K562 (cell line): ENCODE results near the gene BTN3A1. TPM values are rescaled to one million over a fixed set of nuclear protein-coding genes. Genes with fewer than 3 reads are reported as not detected.

ENCODE experiments used
- ATAC-seq: fragments of 200-7000 bp; cut with Tn5 transposase; 3 replicates; pipeline ENCODE4 v1.9.1; 2020; ENCODE audit warnings: moderate library complexity
- Bru-seq: library from RNA; stranded (reverse); fragments of 400-500 nt; gene quantifications from one replicate; lab custom pipeline; 2021; lab: Mats Ljungman, UMichigan
- BruChase-seq, 2 experiments: library from RNA; stranded (reverse); fragments of 400-500 nt; gene quantifications; one replicate each; lab custom pipeline; 2021; lab: Mats Ljungman, UMichigan
- BruUV-seq: library from RNA; stranded (reverse); fragments of 400-500 nt; replicated peaks from 2 replicates; lab custom pipeline; 2021; lab: Mats Ljungman, UMichigan
- CTCF ChIA-PET: fragments of 300-600 bp; formaldehyde crosslinking; extraction: SDS; loops from one replicate; lab custom pipeline; 2021; ENCODE audit warnings: low intra/inter-chr PET ratio; lab: Yijun Ruan, JAX
- POLR2A ChIA-PET: fragments of 300-600, 350-650 bp; sonication (Branson Sonifier 250); formaldehyde crosslinking; extraction: SDS; loops from one replicate; lab custom pipeline; 2021; ENCODE audit warnings: antibody characterized with exemption, inconsistent platforms; lab: Yijun Ruan, JAX
- DNase-seq, 4 experiments: peaks; one replicate each; pipeline versions ENCODE4 v3.0.0 to v3.0.0-alpha.2; 2011 to 2018; ENCODE audit warnings: low spot score in 3 of 4, mixed read lengths in 3 of 4; ENCODE audit errors: extremely low read depth in 1 of 4
- FAIRE-seq: peaks from 2 replicates; lab custom pipeline; 2011; peaks lifted over from hg19 to GRCh38; lab: Jason Lieb, UNC
- H2AFZ ChIP-seq: 2 replicates; pipeline ENCODE4 v1.6.0; 2011; ENCODE audit warnings: low read depth, low read length, control low read depth, inconsistent platforms
- H3K27ac ChIP-seq: fragments of 200-600 bp; 3 replicates; pipeline ENCODE4 v1.8.0; 2011; ENCODE audit warnings: low read depth, mild to moderate bottlenecking, control low read depth, inconsistent platforms, low read length, moderate library complexity, mixed read lengths; ENCODE audit errors: extremely low read depth
- H3K27me3 ChIP-seq, 2 experiments: fragments of 300-600 bp in 1 of 2; 2 replicates in 1 of 2; 3 replicates in 1 of 2; pipeline versions ENCODE4 v1.6.0 to v1.8.0; 2011; ENCODE audit warnings: inconsistent platforms in 2 of 2, low read length in 2 of 2, mild to moderate bottlenecking in 1 of 2, mixed read lengths in 1 of 2, moderate library complexity in 1 of 2; ENCODE audit not compliant: control insufficient read depth in 2 of 2, insufficient read depth in 2 of 2
- H3K36me3 ChIP-seq: fragments of 300-600 bp; 3 replicates; pipeline ENCODE4 v1.8.0; 2011; ENCODE audit warnings: mild to moderate bottlenecking, low read length, inconsistent platforms; ENCODE audit not compliant: control insufficient read depth, insufficient read depth
- H3K4me1 ChIP-seq, 2 experiments: fragments of 200-600 bp in 1 of 2; replicated peaks in 1 of 2; 2 replicates in 1 of 2; 3 replicates in 1 of 2; pipeline versions ENCODE4 v1.5.1 to v1.8.0; 2011; ENCODE audit warnings: inconsistent platforms in 2 of 2, low read length in 2 of 2, mild to moderate bottlenecking in 1 of 2, mixed read lengths in 1 of 2, moderate library complexity in 1 of 2; ENCODE audit not compliant: control insufficient read depth in 2 of 2, insufficient read depth in 2 of 2
- H3K4me2 ChIP-seq: 2 replicates; pipeline ENCODE4 v1.6.1; 2011; ENCODE audit warnings: low read length, control low read depth, inconsistent platforms, mixed read lengths; ENCODE audit not compliant: insufficient read depth
- H3K4me3 ChIP-seq: fragments of 200-600 bp; sonication (generic), shearing (Covaris generic); 2 replicates; pipeline ENCODE4 v1.5.1; 2016; ENCODE audit warnings: control low read depth, inconsistent platforms
- H3K79me2 ChIP-seq: fragments of 200-600 bp; 3 replicates; pipeline ENCODE4 v1.8.0; 2011; ENCODE audit warnings: low read length, inconsistent platforms; ENCODE audit not compliant: control insufficient read depth, insufficient read depth
- H3K9ac ChIP-seq, 2 experiments: 2 replicates each; pipeline versions ENCODE4 v1.6.0 to v1.6.1; 2011; ENCODE audit warnings: low read depth in 2 of 2, low read length in 2 of 2, control low read depth in 1 of 2, inconsistent platforms in 1 of 2, mild to moderate bottlenecking in 1 of 2, mixed read lengths in 1 of 2; ENCODE audit not compliant: insufficient read depth in 1 of 2
- H3K9me1 ChIP-seq: one replicate; pipeline ENCODE4 v1.6.0; 2011; ENCODE audit warnings: inconsistent platforms, mild to moderate bottlenecking, low read length, moderate library complexity; ENCODE audit not compliant: control insufficient read depth, insufficient read depth
- H3K9me3 ChIP-seq: replicated peaks from 2 replicates; pipeline ENCODE4 v1.5.1; 2011; ENCODE audit warnings: low read depth, low read length, inconsistent platforms; ENCODE audit not compliant: control insufficient read depth, insufficient read depth
- H4K20me1 ChIP-seq: replicated peaks from 2 replicates; pipeline ENCODE4 v1.6.1; 2011; ENCODE audit warnings: low read length, inconsistent platforms, mixed read lengths; ENCODE audit not compliant: control insufficient read depth, insufficient read depth
- ARID2 ChIP-seq: fragments of 450-650 bp; IDR thresholded peaks from 2 replicates; pipeline ENCODE4 v1.6.1; 2017; ENCODE audit warnings: antibody characterized with exemption, mild to moderate bottlenecking
- DPF2 ChIP-seq: fragments of 450-650 bp; IDR thresholded peaks from 2 replicates; pipeline ENCODE4 v1.6.1; 2016
- EP400 ChIP-seq: fragments of 450-650 bp; IDR thresholded peaks from 2 replicates; pipeline ENCODE4 v1.6.1; 2017; ENCODE audit warnings: antibody characterized with exemption, mild to moderate bottlenecking, moderate library complexity
- GATAD2B ChIP-seq: fragments of 450-650 bp; IDR thresholded peaks from 2 replicates; pipeline ENCODE4 v1.6.1; 2017; ENCODE audit warnings: mild to moderate bottlenecking, borderline replicate concordance
- KLF16 ChIP-seq: IDR thresholded peaks from 2 replicates; pipeline ENCODE4 v1.6.1; 2016; ENCODE audit warnings: antibody characterized with exemption
- MEF2D ChIP-seq: conservative IDR thresholded peaks from 2 replicates; pipeline ENCODE4 v1.6.1; 2016; ENCODE audit warnings: low read depth, missing genetic modification characterization, missing compliant biosample characterization
- MLLT1 ChIP-seq, 2 experiments: fragments of 450-650 bp; IDR thresholded peaks; 2 replicates each; pipeline ENCODE4 v1.6.1; 2016
- MXD1 ChIP-seq: fragments of 250-450 bp; sonication (Bioruptor Pico); IDR thresholded peaks from 2 replicates; pipeline ENCODE4 v1.8.0; 2021; ENCODE audit warnings: borderline replicate concordance, mild to moderate bottlenecking, moderate library complexity; ENCODE audit not compliant: poor library complexity, severe bottlenecking
- NKRF ChIP-seq: fragments of 450-650 bp; IDR thresholded peaks from 2 replicates; pipeline ENCODE4 v1.6.1; 2016; ENCODE audit warnings: borderline replicate concordance
- TBL1XR1 ChIP-seq, 2 experiments: IDR thresholded peaks; 2 replicates each; pipeline ENCODE4 v1.6.1; 2012; ENCODE audit warnings: improper control_type of control experiment in 2 of 2, low read length in 2 of 2, mild to moderate bottlenecking in 1 of 2
- ZBTB1 ChIP-seq: sonication (generic); formaldehyde crosslinking; IDR thresholded peaks from 2 replicates; pipeline ENCODE4 v1.8.1; 2023; ENCODE audit warnings: missing genetic modification reagents, low read depth, mild to moderate bottlenecking, borderline replicate concordance
- ZNF408 ChIP-seq: fragments of 250-450 bp; sonication (Bioruptor Pico); IDR thresholded peaks from 2 replicates; pipeline ENCODE4 v1.4.0; 2020; ENCODE audit warnings: low read depth, mild to moderate bottlenecking, moderate library complexity
- ZNF79 ChIP-seq: fragments of 250-450 bp; sonication (Bioruptor Pico); IDR thresholded peaks from 2 replicates; pipeline ENCODE4 v1.4.0; 2020; ENCODE audit warnings: low read depth, mild to moderate bottlenecking, moderate library complexity
- WGBS: fragments of 100-300 bp; shearing (Covaris generic); methylation state at CpG from one replicate; pipeline ENCODE4 v1.1.6; 2016; ENCODE audit warnings: low coverage, mixed read lengths; ENCODE audit not compliant: insufficient coverage; ENCODE audit errors: missing lambda C conversion rate; 5-methylcytosine and 5-hydroxymethylcytosine counted together
- in situ Hi-C: fragments of 300-500 bp; cut with MboI; formaldehyde crosslinking; loops from 4 replicates; pipeline ENCODE4 v1.15.0; 2018; ENCODE audit warnings: inconsistent platforms, mixed read lengths
- intact Hi-C: fragments of 100-400 bp; cut with micrococcal nuclease; formaldehyde crosslinking; loops from 2 replicates; pipeline ENCODE4 v1.14.2; 2022
- long read RNA-seq, 3 experiments: library from polyadenylated mRNA in 2 of 3; library from RNA in 1 of 3; unstranded in 2 of 3; stranded (forward) in 1 of 3; transcript quantifications; one replicate each; pipeline ENCODE4 v2.0.0, GENCODE V29; 2019 to 2022
- polyA minus RNA-seq, 3 experiments: library from RNA; depleted of rRNA, polyadenylated mRNA; stranded (reverse); fragments of >200 nt; gene quantifications; 2 replicates each; pipeline ENCODE4 v1.2.3, GENCODE V29; 2011
- polyA plus RNA-seq, 8 experiments: library from polyadenylated mRNA; depleted of rRNA in 4 of 8; stranded (reverse) in 5 of 8; unstranded in 3 of 8; fragments of >200 nt; fragmentation: Nextera tagmentation in 2 of 8; fragmentation: Illumina TruSeq in 1 of 8; extraction: Ambion mirVana in 2 of 8; extraction: Trizol in 1 of 8; gene quantifications; 2 replicates each; pipeline versions ENCODE4 v1.2.1 to v1.2.3, GENCODE V29; 2011 to 2014; ENCODE audit warnings: inconsistent platforms in 1 of 8, missing spikeins in 1 of 8
- total RNA-seq, 7 experiments: library from RNA; depleted of rRNA in 6 of 7; stranded (reverse); fragments of >200 nt in 6 of 7; fragmentation: Illumina TruSeq in 2 of 7; extraction: Trizol in 2 of 7; gene quantifications; 2 replicates each; pipeline versions ENCODE4 v1.2.1 to v1.2.3, GENCODE V29; 2011 to 2021; ENCODE audit warnings: low replicate concordance in 1 of 7

BTN3A1 gene
- 27.1 and 31.9 TPM in 2 replicates for total RNA-seq (2011; cell fraction: chromatin; rRNA removed; ENCODE audit: low replicate concordance)
- 9.3 and 13.9 TPM in 2 replicates for total RNA-seq (2011; cell fraction: nucleolus; rRNA removed)
- 16.0 and 21.1 TPM in 2 replicates for total RNA-seq (2011; cell fraction: nucleoplasm; rRNA removed)
- total RNA-seq (2014; rRNA removed) (2.8 and 3.6 TPM in 2 replicates), total RNA-seq (2014; rRNA removed; fragmentation: Illumina TruSeq; extraction: Trizol) (4.3 and 4.7 TPM in 2 replicates), total RNA-seq (2015; rRNA removed; fragmentation: Illumina TruSeq; extraction: Trizol) (3.4 and 3.7 TPM in 2 replicates), total RNA-seq (2021) (3.9 and 4.2 TPM in 2 replicates), polyA plus RNA-seq (2011; rRNA removed) (8.5 and 11.2 TPM in 2 replicates), polyA plus RNA-seq (2014; fragmentation: Illumina TruSeq; extraction: Trizol) (4.2 and 4.7 TPM in 2 replicates), polyA plus RNA-seq (2014; fragmentation: Nextera tagmentation; extraction: Ambion mirVana) (1 to 10 TPM in 1 of 2 experiments, under 1 TPM in 1; 0.84 to 2.5 TPM), polyA plus RNA-seq (2014; rRNA removed) (4.0 and 4.1 TPM in 2 replicates), polyA minus RNA-seq (2011; rRNA and poly(A)+ RNA removed) (9.1 and 10.0 TPM in 2 replicates), Bru-seq, nascent RNA (percentile 56 among the genes with signal in this experiment), BruChase-seq, experiment 1, labeled RNA remaining after a 2-hour chase (percentile 58 among the genes with signal in this experiment), BruChase-seq, experiment 2, labeled RNA remaining after a 6-hour chase (percentile 59 among the genes with signal in this experiment)
- polyA plus RNA-seq (2011; cell fraction: cytosol; rRNA removed): 2.8 and 4.4 TPM in 2 replicates
- 26.6 and 31.8 TPM in 2 replicates for polyA plus RNA-seq (2011; cell fraction: nucleus; rRNA removed)
- 3.9 and 10.6 TPM in 2 replicates for polyA plus RNA-seq (2012)
- polyA minus RNA-seq (2011; cell fraction: cytosol; rRNA and poly(A)+ RNA removed): 1.5 and 3.4 TPM in 2 replicates
- polyA minus RNA-seq (2011; cell fraction: nucleus; rRNA and poly(A)+ RNA removed): 6.9 and 12.1 TPM in 2 replicates
- long read RNA-seq, experiment 1, partial matches to known transcripts: 1 of 6 reads
- long read RNA-seq, experiment 1, other reads (novel, unspliced or antisense): 5 of 6 reads
- long read RNA-seq, experiment 2, partial matches to known transcripts: 0 of 2 reads
- long read RNA-seq, experiment 2, other reads (novel, unspliced or antisense): 2 of 2 reads
- long read RNA-seq, experiment 3: 0 reads

- Histone ChIP-seq H3K79me2 (no peaks in the 10 kb centered on the region), H3K4me1 (peaks cover 3 to 19% of the 10 kb centered on the region in 2 experiments; a peak in 4 of 5 replicates), H3K9me1 (peaks cover 2% of the 10 kb centered on the region), H4K20me1 (no peaks in the 10 kb centered on the region), H3K9me3 (no peaks in the 10 kb centered on the region), H3K4me2 (peak within 1 kb of the TSS; percentile 93), H3K36me3 (no peaks in the 10 kb centered on the region), H3K9ac (peak within 1 kb of the TSS; percentile 69 to 75), H2AFZ (peak within 1 kb of the TSS; percentile 99), H3K27me3 (no peaks in the 10 kb centered on the region), H3K4me3 (peak within 1 kb of the TSS; percentile 54), H3K27ac (peak within 1 kb of the TSS; percentile 73)
- ChIA-PET POLR2A (interaction anchor here (0.7 kb wide), 1 partner anchor 136 kb away, joined by 3 read pairs; the partner anchor contains the start of gene HMGN4), CTCF (no interaction called here)
- ATAC-seq: peak; percentile 89
- peak; percentile 71 to 77 (median 74) for DNase-seq
- 4% methylated on average over 8 of the region's 9 CpGs for WGBS
- intact Hi-C loops (no loop called here), in situ Hi-C loops (no loop called here)
- BruUV-seq: no TSS peak
- FAIRE-seq: peak; percentile 95
- peak; percentile 85 for TF ChIP-seq NKRF
- TF ChIP-seq MXD1 (CRISPR knock-in tag): peak; percentile 37
- peak in 1 of 2 experiments; percentile 60; a peak in 1 of 4 replicates for TF ChIP-seq MLLT1 (IDR thresholded peaks at IDR 0.05)
- 0 out of 2 replicates have a peak, but pooled peaks have one; percentile 21 for TF ChIP-seq DPF2
- 0 out of 2 replicates have a peak, but pooled peaks have one; percentile 30 for TF ChIP-seq GATAD2B
- 0 out of 2 replicates have a peak, but pooled peaks have one; percentile 32 for TF ChIP-seq MEF2D (tag)
- TF ChIP-seq KLF16: 0 out of 2 replicates have a peak, but pooled peaks have one; percentile 2
- TF ChIP-seq ZNF79 (CRISPR knock-in tag): 0 out of 2 replicates have a peak, but pooled peaks have one; percentile 25
- no peak for TF ChIP-seq ZNF408
- TF ChIP-seq TBL1XR1 (IDR thresholded peaks at IDR 0.05; ENCODE audit: low read length in 2 of 2): peak in 1 of 2 experiments; percentile 14; a peak in 1 of 4 replicates
- no peak for TF ChIP-seq ZBTB1
- TF ChIP-seq EP400: peak; percentile 85
- no peak for TF ChIP-seq ARID2
These were observed at the start of gene BTN3A1 for GRCh38 chr6:26401987-26402658. BTN3A1 (plus strand) TSS chr6:26402275; CDS start chr6:26405564, 3,289 bp downstream.
